H1 (cell line): ENCODE data around the gene SDSL. TPM values are rescaled to one million over a fixed set of nuclear protein-coding genes. Genes with fewer than 3 reads are reported as not detected.

Source experiments
- CTCF ChIA-PET: fragments of 300-600 bp; sonication (Branson Sonifier 250); formaldehyde crosslinking; loops from one replicate; lab custom pipeline; 2021; ENCODE audit not compliant: partially characterized antibody; lab: Charles Lee
- POLR2A ChIA-PET: fragments of 300-600 bp; sonication (Branson Sonifier 250); formaldehyde crosslinking; loops from one replicate; lab custom pipeline; 2021; ENCODE audit warnings: inconsistent platforms; ENCODE audit not compliant: partially characterized antibody; lab: Charles Lee
- DNase-seq, 2 experiments: peaks; one replicate each; pipeline versions ENCODE4 v3.0.0 to v3.0.0-alpha.2; 2010 to 2022; ENCODE audit warnings: low spot score in 2 of 2, low read depth in 1 of 2, mixed read lengths in 1 of 2
- FAIRE-seq: peaks from 2 replicates; lab custom pipeline; 2011; peaks lifted over from hg19 to GRCh38; lab: Jason Lieb, UNC
- H2AFZ ChIP-seq: 2 replicates; pipeline ENCODE4 v1.8.1; 2012; ENCODE audit warnings: low read length, inconsistent platforms
- H2AK5ac ChIP-seq: 2 replicates; pipeline ENCODE4 v1.6.1; 2013; ENCODE audit warnings: low read depth, low read length
- H2BK120ac ChIP-seq: replicated peaks from 2 replicates; pipeline ENCODE3; 2013; ENCODE audit warnings: low read depth, low read length, inconsistent platforms
- H2BK12ac ChIP-seq: 2 replicates; pipeline ENCODE4 v1.6.1; 2013; ENCODE audit warnings: low read depth, low read length
- H2BK15ac ChIP-seq: 2 replicates; pipeline ENCODE4 v1.6.1; 2013; ENCODE audit warnings: low read length
- H2BK20ac ChIP-seq: 2 replicates; pipeline ENCODE4 v1.6.1; 2013; ENCODE audit warnings: low read length
- H2BK5ac ChIP-seq: 2 replicates; pipeline ENCODE4 v1.6.1; 2013; ENCODE audit warnings: low read depth, low read length
- H3K14ac ChIP-seq: 2 replicates; pipeline ENCODE4 v1.6.1; 2013; ENCODE audit warnings: inconsistent platforms; ENCODE audit not compliant: insufficient read length
- H3K18ac ChIP-seq: 2 replicates; pipeline ENCODE4 v1.6.1; 2013; ENCODE audit warnings: low read length; ENCODE audit errors: extremely low read depth
- H3K23ac ChIP-seq: 2 replicates; pipeline ENCODE4 v1.6.1; 2013; ENCODE audit warnings: inconsistent platforms; ENCODE audit not compliant: insufficient read length
- H3K23me2 ChIP-seq: 2 replicates; pipeline ENCODE4 v1.6.1; 2013; ENCODE audit warnings: low read depth, low read length
- H3K27ac ChIP-seq: 2 replicates; pipeline ENCODE4 v1.6.1; 2011; ENCODE audit warnings: low read depth, low read length, inconsistent platforms
- H3K27me3 ChIP-seq, 4 experiments: replicated peaks in 1 of 4; 1 replicate in 1 of 4; 2 replicates in 3 of 4; pipeline versions ENCODE4 v1.6.1 to v1.8.1; 2011 to 2013; ENCODE audit warnings: low read length in 3 of 4, mild to moderate bottlenecking in 3 of 4, inconsistent platforms in 2 of 4, mixed read lengths in 2 of 4, moderate library complexity in 1 of 4; ENCODE audit not compliant: control insufficient read depth in 3 of 4, insufficient read depth in 3 of 4; ENCODE audit errors: extremely low read depth in 1 of 4
- H3K36me3 ChIP-seq, 4 experiments: 2 replicates each; pipeline versions ENCODE4 v1.6.1 to v1.8.1; 2011 to 2013; ENCODE audit warnings: mild to moderate bottlenecking in 4 of 4, low read length in 3 of 4, moderate library complexity in 2 of 4, control low read depth in 1 of 4, inconsistent platforms in 1 of 4; ENCODE audit not compliant: insufficient read depth in 4 of 4, control insufficient read depth in 2 of 4
- H3K4ac ChIP-seq: replicated peaks from 2 replicates; pipeline ENCODE3; 2013; ENCODE audit warnings: low read length, low read depth, mixed read lengths, inconsistent platforms; ENCODE audit not compliant: insufficient read length
- H3K4me1 ChIP-seq, 4 experiments: replicated peaks in 1 of 4; 1 replicate in 1 of 4; 2 replicates in 3 of 4; pipeline versions ENCODE4 v1.6.1 to v1.8.1; 2011 to 2013; ENCODE audit warnings: low read length in 3 of 4, inconsistent platforms in 2 of 4, mixed read lengths in 1 of 4; ENCODE audit not compliant: insufficient read depth in 4 of 4, control insufficient read depth in 3 of 4
- H3K4me2 ChIP-seq, 2 experiments: 2 replicates each; pipeline versions ENCODE4 v1.6.1 to v1.8.1; 2011 to 2013; ENCODE audit warnings: low read depth in 2 of 2, low read length in 2 of 2, control low read depth in 1 of 2, inconsistent platforms in 1 of 2, mild to moderate bottlenecking in 1 of 2; ENCODE audit not compliant: insufficient read depth in 1 of 2
- H3K4me3 ChIP-seq, 4 experiments: fragments of 200-600, 300-600 bp in 1 of 4; sonication (generic), shearing (Covaris generic), sonication (Bioruptor Twin) in 1 of 4; 2 replicates each; pipeline versions ENCODE4 v1.5.1 to v1.8.1; 2011 to 2016; ENCODE audit warnings: low read length in 4 of 4, low read depth in 3 of 4, control low read depth in 2 of 4, inconsistent platforms in 2 of 4, mild to moderate bottlenecking in 2 of 4, mixed read lengths in 1 of 4, moderate library complexity in 1 of 4; ENCODE audit not compliant: insufficient read depth in 2 of 4; ENCODE audit errors: extremely low read depth in 1 of 4
- H3K56ac ChIP-seq: replicated peaks from 2 replicates; pipeline ENCODE3; 2013; ENCODE audit warnings: low read depth, mild to moderate bottlenecking, mixed read lengths, low read length, inconsistent platforms; ENCODE audit not compliant: insufficient read length
- H3K79me1 ChIP-seq: 2 replicates; pipeline ENCODE4 v1.6.1; 2013; ENCODE audit warnings: low read depth, low read length, control low read depth
- H3K79me2 ChIP-seq, 2 experiments: 2 replicates each; pipeline versions ENCODE4 v1.6.1 to v1.8.1; 2012 to 2013; ENCODE audit warnings: low read length in 2 of 2, mild to moderate bottlenecking in 2 of 2, inconsistent platforms in 1 of 2; ENCODE audit not compliant: insufficient read depth in 2 of 2, control insufficient read depth in 1 of 2
- H3K9ac ChIP-seq, 4 experiments: replicated peaks in 1 of 4; 1 replicate in 1 of 4; 2 replicates in 3 of 4; pipeline versions ENCODE4 v1.6.1 to v1.8.1; 2011 to 2013; ENCODE audit warnings: low read depth in 3 of 4, low read length in 3 of 4, control low read depth in 2 of 4, mild to moderate bottlenecking in 2 of 4, moderate library complexity in 2 of 4, inconsistent platforms in 1 of 4; ENCODE audit errors: extremely low read depth in 1 of 4
- H3K9me3 ChIP-seq, 2 experiments: 2 replicates each; pipeline versions ENCODE4 v1.6.1 to v1.8.1; 2012 to 2013; ENCODE audit warnings: mild to moderate bottlenecking in 2 of 2, moderate library complexity in 2 of 2, control low read depth in 1 of 2, inconsistent platforms in 1 of 2, low read depth in 1 of 2, low read length in 1 of 2, mixed read lengths in 1 of 2; ENCODE audit not compliant: insufficient read depth in 2 of 2
- H4K20me1 ChIP-seq, 2 experiments: replicated peaks in 1 of 2; 2 replicates each; pipeline versions ENCODE3 to v1.8.1; 2011 to 2013; ENCODE audit warnings: inconsistent platforms in 2 of 2, low read length in 2 of 2, mild to moderate bottlenecking in 1 of 2; ENCODE audit not compliant: insufficient read depth in 2 of 2, control insufficient read depth in 1 of 2
- H4K5ac ChIP-seq: 2 replicates; pipeline ENCODE4 v1.6.1; 2013; ENCODE audit warnings: low read length, low read depth, mixed read lengths, inconsistent platforms; ENCODE audit not compliant: insufficient read length
- H4K8ac ChIP-seq: 2 replicates; pipeline ENCODE4 v1.8.0; 2013; ENCODE audit warnings: mild to moderate bottlenecking, moderate library complexity, low read length, inconsistent platforms; ENCODE audit not compliant: insufficient read depth; ENCODE audit errors: extremely low read depth
- H4K91ac ChIP-seq: replicated peaks from 2 replicates; pipeline ENCODE3; 2013; ENCODE audit warnings: low read length, mixed read lengths, inconsistent platforms; ENCODE audit not compliant: insufficient read length
- HDAC2 ChIP-seq, 2 experiments: fragments of 300-600 bp in 1 of 2; sonication (generic) in 1 of 2; IDR thresholded peaks; 2 replicates each; pipeline ENCODE4 v1.6.1; 2011 to 2012; ENCODE audit warnings: low read depth in 2 of 2, low read length in 2 of 2, mild to moderate bottlenecking in 2 of 2, moderate library complexity in 2 of 2, borderline replicate concordance in 1 of 2, inconsistent platforms in 1 of 2
- SIX5 ChIP-seq: IDR thresholded peaks from 2 replicates; pipeline ENCODE4 v1.6.1; 2011; ENCODE audit warnings: mild to moderate bottlenecking, low read depth, low read length
- TEAD4 ChIP-seq: IDR thresholded peaks from 2 replicates; pipeline ENCODE4 v1.6.1; 2012; ENCODE audit warnings: low read depth, low read length, inconsistent platforms, mixed read lengths
- WGBS, 2 experiments: shearing (Covaris generic) in 1 of 2; methylation state at CpG; one replicate each; pipeline versions ENCODE4 v1.1.6 to v1.1.7; 2013 to 2015; ENCODE audit warnings: low lambda C conversion rate in 2 of 2, mixed read lengths in 2 of 2, inconsistent platforms in 1 of 2, low coverage in 1 of 2, missing lambda C conversion rate in 1 of 2; ENCODE audit not compliant: insufficient replicate concordance in 2 of 2, insufficient coverage in 1 of 2, insufficient read length in 1 of 2; ENCODE audit errors: extremely low coverage in 1 of 2, missing lambda C conversion rate in 1 of 2; 5-methylcytosine and 5-hydroxymethylcytosine counted together
- polyA plus RNA-seq, 7 experiments: library from polyadenylated mRNA; depleted of rRNA in 3 of 7; stranded (reverse) in 5 of 7; unstranded in 2 of 7; fragments of >200 nt in 5 of 7; fragments of 200-250 nt in 2 of 7; gene quantifications; 1 replicate in 5 of 7; 2 replicates in 1 of 7; 4 replicates in 1 of 7; pipeline versions ENCODE4 v1.2.1 to v1.2.3, GENCODE V29; 2011 to 2013; ENCODE audit warnings: missing spikeins in 2 of 7, mixed read lengths in 2 of 7
- total RNA-seq: library from RNA; stranded (reverse); fragmentation: NEBNext Ultra II Directional; extraction: Animal tissue kit (Norgen Biotek cat#: 25700); gene quantifications from 2 replicates; pipeline ENCODE4 v1.2.1, GENCODE V29; 2021
- TF ChIP-seq, protein P1 (sequence below): IDR thresholded peaks from 2 replicates; pipeline ENCODE4 v1.6.1; 2012; ENCODE audit warnings: inconsistent platforms

SDSL gene
- total and polyA plus RNA-seq, 2 of the 8 experiments (the other 6 are each of a cell fraction or from before 2014, with no cell fraction given): 0.69 to 1.3 TPM

DNA sequence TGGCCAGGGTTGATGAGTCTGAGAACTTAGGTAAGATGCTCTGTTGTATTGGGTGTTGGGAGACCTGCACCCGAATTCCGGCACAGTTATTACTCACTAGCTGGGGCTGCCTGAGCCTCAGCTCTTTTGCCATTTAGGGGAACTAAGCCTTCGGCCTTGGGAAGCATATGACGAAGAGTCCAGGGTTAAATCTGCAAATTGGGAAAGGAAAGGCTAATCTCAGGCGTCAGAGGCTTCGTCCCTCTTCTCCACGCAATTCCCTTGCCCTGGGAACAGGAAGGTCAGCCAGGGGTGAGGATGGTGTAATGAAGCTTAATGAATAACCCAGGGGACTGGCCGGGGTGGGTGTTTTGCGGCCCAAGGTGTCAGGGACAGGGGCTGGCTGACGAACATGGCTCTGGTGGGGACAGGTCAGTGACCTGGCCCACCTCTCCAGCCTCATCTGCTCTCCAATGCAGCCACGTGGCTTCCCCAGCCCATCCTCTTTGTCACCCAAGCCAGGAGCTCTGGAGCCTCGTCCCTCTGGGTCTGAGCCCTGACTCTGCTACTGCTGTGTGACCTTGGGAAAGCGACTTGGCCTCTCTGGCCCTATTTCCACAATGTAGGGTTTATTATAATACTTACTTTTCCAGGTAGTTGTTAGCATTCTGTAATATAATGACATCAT is 3.8 kb upstream of the SDSL start:
- CTCF ChIA-PET: interaction anchor here (0.6 to 1.5 kb wide), 2 partner anchors 16 to 102 kb away, joined by 3 read pairs; no protein-coding TSS in a partner anchor
- DNase-seq: no peak
- H3K27me3 ChIP-seq: no peaks in the 10 kb centered on the region

More for the DNA sequence above, 3.8 kb upstream of the SDSL start:
- H3K4ac ChIP-seq: no peak overlapping the region
- no peak overlapping the region for H4K91ac ChIP-seq
- no peaks in the 10 kb centered on the region for H3K79me1 ChIP-seq
- H3K23ac ChIP-seq: no peak overlapping the region
- H3K56ac ChIP-seq: no peak overlapping the region
- POLR2A ChIA-PET: interaction anchor here (1.0 to 1.3 kb wide), 2 partner anchors 7 to 11 kb away, joined by 3 read pairs; no protein-coding TSS in a partner anchor
- H2BK15ac ChIP-seq: 0 out of 2 replicates have a peak overlapping the region, but pooled peaks have one; percentile 29
- H3K4me3 ChIP-seq: no peak overlapping the region
- no peak overlapping the region for H4K8ac ChIP-seq
- H4K5ac ChIP-seq: no peak overlapping the region
- no peaks in the 10 kb centered on the region for H4K20me1 ChIP-seq
- no peak overlapping the region for H3K9ac ChIP-seq
- WGBS, 2 experiments: 84% methylated on average over 13 of the region's 13 CpGs; no CpG with 5 or more reads in 1 of the 2 experiments
- H3K14ac ChIP-seq: no peak overlapping the region
- no peak for TF ChIP-seq SIX5
- no peak for TF ChIP-seq HDAC2 (IDR thresholded peaks at IDR 0.05; ENCODE audit: borderline replicate concordance in 1 of 2, low read depth in 2 of 2, low read length in 2 of 2)
- TF ChIP-seq TEAD4: no peak
- TF ChIP-seq, protein P1, sequence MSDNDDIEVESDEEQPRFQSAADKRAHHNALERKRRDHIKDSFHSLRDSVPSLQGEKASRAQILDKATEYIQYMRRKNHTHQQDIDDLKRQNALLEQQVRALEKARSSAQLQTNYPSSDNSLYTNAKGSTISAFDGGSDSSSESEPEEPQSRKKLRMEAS: no peak
- peaks cover 0 to 7% (median 5%) of the 10 kb centered on the region in 4 experiments; a peak in 5 of 7 replicates for H3K4me1 ChIP-seq
- no peaks in the 10 kb centered on the region for H3K79me2 ChIP-seq
- H3K9me3 ChIP-seq: no peaks in the 10 kb centered on the region
- peak overlapping the region; percentile 86; the same call in 1 of the 2 replicates for H2AK5ac ChIP-seq
- FAIRE-seq: no peak
- no peak overlapping the region for H3K4me2 ChIP-seq
- H2BK120ac ChIP-seq: no peak overlapping the region
- no peaks in the 10 kb centered on the region for H3K36me3 ChIP-seq
- H3K23me2 ChIP-seq: no peaks in the 10 kb centered on the region; the same call in 1 of the 2 replicates
- H3K18ac ChIP-seq: no peak overlapping the region
- no peak overlapping the region for H2BK5ac ChIP-seq
- H3K27ac ChIP-seq: no peak overlapping the region
- no peak overlapping the region for H2BK20ac ChIP-seq
- no peak overlapping the region for H2BK12ac ChIP-seq
- H2AFZ ChIP-seq: no peak overlapping the region
